HEK293 (cell line): ENCODE data around the gene VAV2.

Experiments used
- CTCF ChIA-PET: fragments of 350-600 bp; formaldehyde crosslinking; extraction: SDS; loops from one replicate; lab custom pipeline; 2021; ENCODE audit warnings: antibody characterized with exemption; lab: Yijun Ruan, JAX
- POLR2A ChIA-PET: fragments of 300-600 bp; formaldehyde crosslinking; extraction: SDS; loops from one replicate; lab custom pipeline; 2020; ENCODE audit warnings: antibody characterized with exemption, inconsistent platforms; lab: Yijun Ruan, JAX
- H3K27ac ChIP-seq: fragments of 200-500 bp; sonication (Bioruptor generic); 2 replicates; pipeline ENCODE4 v1.5.1; 2014; ENCODE audit warnings: low read depth, low read length, control low read depth, inconsistent platforms; ENCODE audit errors: extremely low read depth
- H3K36me3 ChIP-seq, 2 experiments: fragments of 200-500 bp in 1 of 2; sonication (Bioruptor generic) in 1 of 2; 1 replicate in 1 of 2; 2 replicates in 1 of 2; pipeline ENCODE4 v1.5.1; 2014 to 2017; ENCODE audit warnings: inconsistent platforms in 2 of 2, low read length in 2 of 2; ENCODE audit not compliant: control insufficient read depth in 2 of 2, insufficient read depth in 1 of 2
- H3K4me1 ChIP-seq: fragments of 200-500 bp; sonication (Bioruptor generic); 2 replicates; pipeline ENCODE4 v1.5.1; 2014; ENCODE audit warnings: mild to moderate bottlenecking, low read length, inconsistent platforms; ENCODE audit not compliant: control insufficient read depth, insufficient read depth
- H3K4me3 ChIP-seq: 2 replicates; pipeline ENCODE4 v1.5.1; 2011; ENCODE audit warnings: low read depth, mild to moderate bottlenecking, control low read depth, low read length, moderate library complexity
- H3K9me3 ChIP-seq: fragments of 200-500 bp; sonication (Bioruptor generic); 2 replicates; pipeline ENCODE4 v1.5.1; 2014; ENCODE audit warnings: low read depth, low read length, inconsistent platforms; ENCODE audit not compliant: control insufficient read depth, insufficient read depth
- WT1 ChIP-seq: fragments of 450-650 bp; formaldehyde crosslinking; IDR thresholded peaks from 2 replicates; pipeline ENCODE4 v1.5.1; 2016; ENCODE audit warnings: missing biosample characterization, missing genetic modification characterization
- YY1 ChIP-seq: fragments of 450-650 bp; formaldehyde crosslinking; IDR thresholded peaks from 2 replicates; pipeline ENCODE4 v1.5.1; 2018; ENCODE audit warnings: missing biosample characterization, missing genetic modification characterization
- ZEB2 ChIP-seq: fragments of 450-650 bp; formaldehyde crosslinking; IDR thresholded peaks from 2 replicates; pipeline ENCODE4 v1.5.1; 2016; ENCODE audit warnings: missing biosample characterization, missing genetic modification characterization
- ZNF10 ChIP-seq: fragments of 450-650 bp; formaldehyde crosslinking; IDR thresholded peaks from 2 replicates; pipeline ENCODE4 v1.5.1; 2017; ENCODE audit warnings: missing biosample characterization, missing genetic modification characterization
- ZNF140 ChIP-seq: fragments of 450-650 bp; formaldehyde crosslinking; IDR thresholded peaks from 2 replicates; pipeline ENCODE4 v1.5.1; 2016; ENCODE audit warnings: missing biosample characterization, missing genetic modification characterization
- ZNF146 ChIP-seq: fragments of 450-650 bp; formaldehyde crosslinking; IDR thresholded peaks from 2 replicates; pipeline ENCODE4 v1.5.1; 2016; ENCODE audit warnings: missing biosample characterization, missing genetic modification characterization
- ZNF157 ChIP-seq: fragments of 450-650 bp; formaldehyde crosslinking; IDR thresholded peaks from 2 replicates; pipeline ENCODE4 v1.5.1; 2016; ENCODE audit warnings: missing biosample characterization, missing genetic modification characterization
- ZNF175 ChIP-seq: fragments of 450-650 bp; formaldehyde crosslinking; IDR thresholded peaks from 2 replicates; pipeline ENCODE4 v1.5.1; 2016; ENCODE audit warnings: missing biosample characterization, missing genetic modification characterization
- ZNF266 ChIP-seq: fragments of 450-650 bp; formaldehyde crosslinking; IDR thresholded peaks from 2 replicates; pipeline ENCODE4 v1.5.1; 2016; ENCODE audit warnings: missing biosample characterization, missing genetic modification characterization, low read depth
- ZNF280C ChIP-seq: fragments of 450-650 bp; formaldehyde crosslinking; IDR thresholded peaks from 2 replicates; pipeline ENCODE4 v1.5.1; 2016; ENCODE audit warnings: missing biosample characterization, missing genetic modification characterization
- ZNF324 ChIP-seq: fragments of 450-650 bp; formaldehyde crosslinking; IDR thresholded peaks from 2 replicates; pipeline ENCODE4 v1.5.1; 2016; ENCODE audit warnings: missing biosample characterization, missing genetic modification characterization
- ZNF518A ChIP-seq: fragments of 450-650 bp; formaldehyde crosslinking; conservative IDR thresholded peaks from 2 replicates; pipeline ENCODE4 v1.5.1; 2016; ENCODE audit warnings: low read depth, missing biosample characterization, missing genetic modification characterization
- ZNF529 ChIP-seq: fragments of 450-650 bp; formaldehyde crosslinking; IDR thresholded peaks from 2 replicates; pipeline ENCODE4 v1.5.1; 2017; ENCODE audit warnings: missing genetic modification characterization, missing biosample characterization; ENCODE audit not compliant: insufficient replicate concordance
- ZNF560 ChIP-seq: fragments of 450-650 bp; formaldehyde crosslinking; IDR thresholded peaks from 2 replicates; pipeline ENCODE4 v1.5.1; 2017; ENCODE audit warnings: missing biosample characterization, missing genetic modification characterization, borderline replicate concordance
- ZNF571 ChIP-seq: fragments of 450-650 bp; formaldehyde crosslinking; IDR thresholded peaks from 2 replicates; pipeline ENCODE4 v1.5.0; 2017; ENCODE audit warnings: missing biosample characterization, missing genetic modification characterization
- ZSCAN5A ChIP-seq: fragments of 450-650 bp; formaldehyde crosslinking; IDR thresholded peaks from 2 replicates; pipeline ENCODE4 v1.5.1; 2016; ENCODE audit warnings: missing biosample characterization, missing genetic modification characterization
- TF ChIP-seq, protein P1 (sequence below): fragments of 450-650 bp; formaldehyde crosslinking; conservative IDR thresholded peaks from 2 replicates; pipeline ENCODE4 v1.5.1; 2016; ENCODE audit warnings: low read depth, missing biosample characterization, missing genetic modification characterization
- TF ChIP-seq, protein P2 (sequence below): fragments of 450-650 bp; formaldehyde crosslinking; IDR thresholded peaks from 2 replicates; pipeline ENCODE4 v1.5.1; 2016; ENCODE audit warnings: missing biosample characterization, missing genetic modification characterization
- TF ChIP-seq, protein P3 (sequence below): fragments of 450-650 bp; formaldehyde crosslinking; IDR thresholded peaks from 2 replicates; pipeline ENCODE4 v1.5.1; 2017; ENCODE audit warnings: missing biosample characterization, missing genetic modification characterization

The VAV2 gene

DNA sequence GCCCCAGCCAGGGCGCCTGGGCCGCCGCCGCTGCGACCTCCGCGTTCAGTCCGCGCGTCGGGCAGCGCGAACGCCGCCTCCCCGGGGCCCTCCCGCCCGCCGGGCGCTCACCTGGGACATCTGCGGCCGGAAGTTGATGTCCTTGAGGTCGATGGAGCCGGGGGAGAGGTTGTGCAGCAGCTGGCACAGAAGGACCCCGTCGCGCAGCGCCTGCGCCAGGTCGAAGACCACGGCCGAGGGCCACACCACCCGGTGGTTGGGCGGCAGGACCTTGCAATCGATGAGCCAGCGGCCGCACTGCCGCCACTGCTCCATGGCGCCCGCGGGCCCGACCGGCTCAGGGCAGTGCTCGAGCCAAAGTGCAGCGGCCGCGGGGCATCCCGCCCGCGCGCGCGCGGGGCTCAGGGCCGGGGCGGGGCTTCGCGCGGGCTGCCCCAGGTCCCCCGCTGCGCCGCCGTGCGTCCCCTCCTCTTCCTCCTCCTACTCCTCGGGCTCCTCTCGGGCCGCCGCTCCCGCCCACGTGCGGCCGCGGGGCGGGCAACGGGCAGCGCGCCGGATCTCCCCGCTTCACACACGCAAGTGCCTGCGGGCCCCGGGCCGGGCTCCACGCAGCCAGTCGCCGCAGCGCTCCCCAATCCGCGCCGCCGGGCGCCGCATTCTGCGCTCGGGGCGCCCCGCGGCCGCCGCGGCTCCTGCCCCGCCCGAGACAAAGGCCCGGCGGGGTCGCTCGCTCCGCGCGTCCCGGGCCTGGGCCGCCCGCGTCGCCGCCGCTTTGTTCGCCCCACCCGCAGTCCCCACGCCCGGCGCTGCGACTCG, at the start of gene VAV2:
VAV2 (minus strand) TSS at position 361 of the 816 bp plus-strand sequence; CDS start at position 315, 46 bp downstream.
- CTCF ChIA-PET = interaction anchor here (0.6 to 5.4 kb wide), 3 partner anchors 199 to 818 kb away, joined by 3 to 200 read pairs (median 136); no protein-coding TSS in a partner anchor
- TF ChIP-seq, protein P1, sequence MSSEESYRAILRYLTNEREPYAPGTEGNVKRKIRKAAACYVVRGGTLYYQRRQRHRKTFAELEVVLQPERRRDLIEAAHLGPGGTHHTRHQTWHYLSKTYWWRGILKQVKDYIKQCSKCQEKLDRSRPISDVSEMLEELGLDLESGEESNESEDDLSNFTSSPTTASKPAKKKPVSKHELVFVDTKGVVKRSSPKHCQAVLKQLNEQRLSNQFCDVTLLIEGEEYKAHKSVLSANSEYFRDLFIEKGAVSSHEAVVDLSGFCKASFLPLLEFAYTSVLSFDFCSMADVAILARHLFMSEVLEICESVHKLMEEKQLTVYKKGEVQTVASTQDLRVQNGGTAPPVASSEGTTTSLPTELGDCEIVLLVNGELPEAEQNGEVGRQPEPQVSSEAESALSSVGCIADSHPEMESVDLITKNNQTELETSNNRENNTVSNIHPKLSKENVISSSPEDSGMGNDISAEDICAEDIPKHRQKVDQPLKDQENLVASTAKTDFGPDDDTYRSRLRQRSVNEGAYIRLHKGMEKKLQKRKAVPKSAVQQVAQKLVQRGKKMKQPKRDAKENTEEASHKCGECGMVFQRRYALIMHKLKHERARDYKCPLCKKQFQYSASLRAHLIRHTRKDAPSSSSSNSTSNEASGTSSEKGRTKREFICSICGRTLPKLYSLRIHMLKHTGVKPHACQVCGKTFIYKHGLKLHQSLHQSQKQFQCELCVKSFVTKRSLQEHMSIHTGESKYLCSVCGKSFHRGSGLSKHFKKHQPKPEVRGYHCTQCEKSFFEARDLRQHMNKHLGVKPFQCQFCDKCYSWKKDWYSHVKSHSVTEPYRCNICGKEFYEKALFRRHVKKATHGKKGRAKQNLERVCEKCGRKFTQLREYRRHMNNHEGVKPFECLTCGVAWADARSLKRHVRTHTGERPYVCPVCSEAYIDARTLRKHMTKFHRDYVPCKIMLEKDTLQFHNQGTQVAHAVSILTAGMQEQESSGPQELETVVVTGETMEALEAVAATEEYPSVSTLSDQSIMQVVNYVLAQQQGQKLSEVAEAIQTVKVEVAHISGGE = no peak
- no peak for TF ChIP-seq ZNF10 (tag by site-specific recombination)
- TF ChIP-seq ZNF280C (tag by site-specific recombination) = no peak
- no peak for TF ChIP-seq ZNF140 (tag by site-specific recombination)
- TF ChIP-seq ZNF157 = no peak
- no peak for TF ChIP-seq ZNF146 (tag by site-specific recombination)
- TF ChIP-seq ZNF571 (tag by site-specific recombination) = no peak
- TF ChIP-seq ZNF266 = no peak
- TF ChIP-seq ZSCAN5A (tag by site-specific recombination) = 0 out of 2 replicates have a peak, but pooled peaks have one; percentile 38
- TF ChIP-seq ZNF175 (tag by site-specific recombination) = no peak
- no peak for TF ChIP-seq ZNF324 (tag by site-specific recombination)
- TF ChIP-seq ZEB2 (tag by site-specific recombination) = 0 out of 2 replicates have a peak, but pooled peaks have one; percentile 37
- no peak for TF ChIP-seq WT1
- TF ChIP-seq, protein P2, sequence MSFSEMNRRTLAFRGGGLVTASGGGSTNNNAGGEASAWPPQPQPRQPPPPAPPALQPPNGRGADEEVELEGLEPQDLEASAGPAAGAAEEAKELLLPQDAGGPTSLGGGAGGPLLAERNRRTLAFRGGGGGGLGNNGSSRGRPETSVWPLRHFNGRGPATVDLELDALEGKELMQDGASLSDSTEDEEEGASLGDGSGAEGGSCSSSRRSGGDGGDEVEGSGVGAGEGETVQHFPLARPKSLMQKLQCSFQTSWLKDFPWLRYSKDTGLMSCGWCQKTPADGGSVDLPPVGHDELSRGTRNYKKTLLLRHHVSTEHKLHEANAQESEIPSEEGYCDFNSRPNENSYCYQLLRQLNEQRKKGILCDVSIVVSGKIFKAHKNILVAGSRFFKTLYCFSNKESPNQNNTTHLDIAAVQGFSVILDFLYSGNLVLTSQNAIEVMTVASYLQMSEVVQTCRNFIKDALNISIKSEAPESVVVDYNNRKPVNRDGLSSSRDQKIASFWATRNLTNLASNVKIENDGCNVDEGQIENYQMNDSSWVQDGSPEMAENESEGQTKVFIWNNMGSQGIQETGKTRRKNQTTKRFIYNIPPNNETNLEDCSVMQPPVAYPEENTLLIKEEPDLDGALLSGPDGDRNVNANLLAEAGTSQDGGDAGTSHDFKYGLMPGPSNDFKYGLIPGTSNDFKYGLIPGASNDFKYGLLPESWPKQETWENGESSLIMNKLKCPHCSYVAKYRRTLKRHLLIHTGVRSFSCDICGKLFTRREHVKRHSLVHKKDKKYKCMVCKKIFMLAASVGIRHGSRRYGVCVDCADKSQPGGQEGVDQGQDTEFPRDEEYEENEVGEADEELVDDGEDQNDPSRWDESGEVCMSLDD (tag by site-specific recombination) = no peak
- 0 out of 2 replicates have a peak, but pooled peaks have one; percentile 32 for TF ChIP-seq YY1 (tag by site-specific recombination)
- TF ChIP-seq, protein P3, sequence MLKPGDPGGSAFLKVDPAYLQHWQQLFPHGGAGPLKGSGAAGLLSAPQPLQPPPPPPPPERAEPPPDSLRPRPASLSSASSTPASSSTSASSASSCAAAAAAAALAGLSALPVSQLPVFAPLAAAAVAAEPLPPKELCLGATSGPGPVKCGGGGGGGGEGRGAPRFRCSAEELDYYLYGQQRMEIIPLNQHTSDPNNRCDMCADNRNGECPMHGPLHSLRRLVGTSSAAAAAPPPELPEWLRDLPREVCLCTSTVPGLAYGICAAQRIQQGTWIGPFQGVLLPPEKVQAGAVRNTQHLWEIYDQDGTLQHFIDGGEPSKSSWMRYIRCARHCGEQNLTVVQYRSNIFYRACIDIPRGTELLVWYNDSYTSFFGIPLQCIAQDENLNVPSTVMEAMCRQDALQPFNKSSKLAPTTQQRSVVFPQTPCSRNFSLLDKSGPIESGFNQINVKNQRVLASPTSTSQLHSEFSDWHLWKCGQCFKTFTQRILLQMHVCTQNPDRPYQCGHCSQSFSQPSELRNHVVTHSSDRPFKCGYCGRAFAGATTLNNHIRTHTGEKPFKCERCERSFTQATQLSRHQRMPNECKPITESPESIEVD (tag by site-specific recombination) = no peak
- no peak for TF ChIP-seq ZNF518A (tag by site-specific recombination)
- TF ChIP-seq ZNF560 = no peak
- no peak for TF ChIP-seq ZNF529 (tag by site-specific recombination)

More for the DNA sequence above, at the start of gene VAV2:
- POLR2A ChIA-PET = interaction anchor here (1.9 kb wide), 1 partner anchor 210 kb away, joined by 14 read pairs; no protein-coding TSS in a partner anchor
- peak within 1 kb of the TSS; percentile 74 for H3K4me3 ChIP-seq
- peak within 1 kb of the TSS; percentile 71; the same call in 1 of the 2 replicates for H3K27ac ChIP-seq
- no peaks in the 10 kb centered on the region for H3K9me3 ChIP-seq
- H3K36me3 ChIP-seq = no peaks in the 10 kb centered on the region
- H3K4me1 ChIP-seq = peaks cover 8% of the 10 kb centered on the region; the same call in 1 of the 2 replicates
